Measurements from ENCODE around the gene ETV6. TPM values are rescaled to one million over a fixed set of nuclear protein-coding genes. Genes with fewer than 3 reads are reported as not detected.

Gene ETV6
- total RNA-seq, 2 experiments from 2014 or later, result 53.7 to 54.9 TPM

DNA sequence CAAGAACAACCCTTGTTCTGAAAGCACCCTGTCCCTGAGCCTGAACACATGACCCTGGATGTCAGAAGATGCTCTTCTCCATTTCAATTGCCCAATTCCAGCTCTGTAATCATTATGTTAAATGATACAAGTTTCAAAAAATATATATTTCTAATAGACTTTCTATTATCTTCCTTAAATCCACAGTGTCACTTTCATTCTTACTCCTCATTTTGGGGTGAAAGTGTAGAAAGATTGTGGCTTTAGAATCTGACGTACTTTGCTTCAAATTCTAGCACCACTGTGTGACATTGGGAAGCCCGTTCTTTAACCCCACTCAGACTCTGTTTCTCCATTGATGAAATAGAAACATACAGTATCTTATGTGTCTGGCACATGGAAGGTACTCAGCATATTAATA is 83.2 kb downstream of the ETV6 start:
- ChIA-PET POLR2A (interaction anchor here (1.5 to 2.4 kb wide), 3 partner anchors 12 to 277 kb away, joined by 4 to 10 read pairs (median 8); partner anchors contain the start of gene ETV6), CTCF (interaction anchor here (1.9 to 2.3 kb wide), 2 partner anchors 10 to 301 kb away, joined by 5 to 9 read pairs; no protein-coding TSS in a partner anchor)
- Mint-ChIP-seq H3K4me1 (peaks cover 55% of the 10 kb centered on the region), H3K36me3 (ENCODE audit: low read depth) (peaks cover 20% of the 10 kb centered on the region), H3K4me3 (peak overlapping the region; percentile 45), H3K9me3 (no peaks in the 10 kb centered on the region), H3K27me3 (no peaks in the 10 kb centered on the region), H3K27ac (peak overlapping the region; percentile 70)
- no peak for DNase-seq

DNA sequence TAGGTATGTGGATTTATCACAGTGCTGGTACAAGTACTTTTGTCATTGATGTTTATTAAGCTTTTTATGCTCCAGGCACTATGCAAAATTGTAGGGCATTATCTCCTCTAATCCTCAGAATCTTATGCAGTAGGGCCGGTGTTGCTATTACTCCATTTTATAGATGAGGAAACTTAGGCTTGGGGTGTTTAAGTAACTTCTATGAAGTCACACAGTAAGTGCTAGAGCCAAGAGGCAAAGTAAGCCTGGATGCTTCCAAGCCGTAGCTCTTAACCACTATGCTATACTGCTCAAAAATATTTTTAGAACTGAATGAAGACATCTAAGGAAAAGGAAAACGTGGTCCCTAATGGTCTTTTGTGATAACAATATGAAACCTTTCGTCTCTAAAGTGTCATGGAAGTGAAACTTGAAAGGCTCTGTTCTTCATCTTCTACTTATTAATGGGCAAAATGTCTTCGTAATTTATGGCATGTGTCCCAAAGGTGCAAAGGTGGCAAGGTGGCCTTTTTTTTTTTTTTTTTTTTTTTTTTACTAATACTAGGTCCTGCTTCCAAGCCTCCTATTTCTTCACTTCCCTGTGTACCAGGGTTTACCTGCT is 85.2 kb downstream of the ETV6 start:
- POLR2A ChIA-PET, result no interaction called here
- CTCF ChIA-PET, result interaction anchor here (0.7 to 1.9 kb wide), 4 partner anchors 8 to 298 kb away, joined by 3 to 5 read pairs (median 4); no protein-coding TSS in a partner anchor
- no peak for DNase-seq
- H3K27ac Mint-ChIP-seq, result no peak overlapping the region
- no peaks in the 10 kb centered on the region for H3K9me3 Mint-ChIP-seq
- H3K4me3 Mint-ChIP-seq, result no peak overlapping the region
- peaks cover 45% of the 10 kb centered on the region for H3K4me1 Mint-ChIP-seq
- no peaks in the 10 kb centered on the region for H3K27me3 Mint-ChIP-seq
- H3K36me3 Mint-ChIP-seq (ENCODE audit: low read depth), result peaks cover 22% of the 10 kb centered on the region

DNA sequence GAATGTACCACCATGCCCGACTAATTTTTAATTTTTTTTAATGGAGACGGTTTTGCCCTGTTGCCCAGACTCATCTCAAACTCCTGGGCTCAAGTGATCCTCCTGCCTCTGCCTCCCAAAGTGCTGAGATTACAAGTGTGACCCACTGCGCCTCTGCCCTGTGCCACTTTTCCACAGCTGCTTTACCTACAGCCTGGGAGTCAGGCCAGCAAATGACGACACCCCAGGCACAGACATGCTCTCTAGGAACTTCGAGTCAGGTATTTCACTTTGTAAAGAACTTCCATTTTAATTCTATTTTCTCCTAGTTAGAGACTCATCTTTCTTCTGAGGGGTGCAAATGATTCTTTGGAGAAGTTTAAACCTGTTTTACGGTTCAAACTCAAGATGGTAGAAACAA is 89.0 kb downstream of the ETV6 start:
- no peaks in the 10 kb centered on the region for H3K9me3 Mint-ChIP-seq
- CTCF ChIA-PET, result no interaction called here
- no peak for DNase-seq

DNA sequence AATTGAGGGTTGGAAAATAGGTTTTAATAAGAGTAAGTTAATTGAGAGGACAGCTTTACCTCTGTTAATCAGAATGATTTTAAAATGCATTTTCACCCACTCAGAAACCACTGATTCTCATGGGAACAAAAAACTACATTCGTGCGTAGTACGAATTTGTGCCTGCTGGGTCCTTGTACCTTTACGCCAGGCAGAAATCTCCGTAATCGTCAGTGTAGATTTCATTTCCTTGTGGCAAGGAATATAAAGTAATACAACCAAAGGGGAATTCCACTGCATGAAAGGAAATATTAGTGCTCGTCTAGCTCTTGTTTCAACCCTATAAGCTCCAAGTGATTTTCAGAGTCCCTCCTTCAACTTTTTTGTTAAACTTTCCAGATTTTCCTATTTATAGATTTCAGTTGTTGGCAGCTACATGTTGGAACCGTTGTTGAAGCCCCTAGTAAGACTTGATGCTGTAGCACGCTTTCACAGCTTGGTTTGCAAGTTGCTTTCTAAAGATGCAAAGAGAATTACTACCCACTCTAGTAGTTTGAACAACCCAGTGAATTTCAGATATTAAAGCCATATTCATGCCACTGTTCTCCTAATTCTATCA is 90.6 kb downstream of the ETV6 start:
- Mint-ChIP-seq H3K36me3 (ENCODE audit: low read depth) (peaks cover 10% of the 10 kb centered on the region), H3K4me1 (peaks cover 8% of the 10 kb centered on the region), H3K9me3 (no peaks in the 10 kb centered on the region), H3K4me3 (no peak overlapping the region), H3K27ac (no peak overlapping the region), H3K27me3 (no peaks in the 10 kb centered on the region)
- CTCF ChIA-PET, result no interaction called here
- DNase-seq, result no peak
- POLR2A ChIA-PET, result no interaction called here

More for the DNA sequence above, 89.0 kb downstream of the ETV6 start:
- H3K36me3 Mint-ChIP-seq (ENCODE audit: low read depth), result peaks cover 11% of the 10 kb centered on the region
- no peak overlapping the region for H3K4me3 Mint-ChIP-seq
- H3K27ac Mint-ChIP-seq, result no peak overlapping the region
- H3K27me3 Mint-ChIP-seq, result no peaks in the 10 kb centered on the region
- H3K4me1 Mint-ChIP-seq, result peaks cover 14% of the 10 kb centered on the region
- POLR2A ChIA-PET, result no interaction called here

DNA sequence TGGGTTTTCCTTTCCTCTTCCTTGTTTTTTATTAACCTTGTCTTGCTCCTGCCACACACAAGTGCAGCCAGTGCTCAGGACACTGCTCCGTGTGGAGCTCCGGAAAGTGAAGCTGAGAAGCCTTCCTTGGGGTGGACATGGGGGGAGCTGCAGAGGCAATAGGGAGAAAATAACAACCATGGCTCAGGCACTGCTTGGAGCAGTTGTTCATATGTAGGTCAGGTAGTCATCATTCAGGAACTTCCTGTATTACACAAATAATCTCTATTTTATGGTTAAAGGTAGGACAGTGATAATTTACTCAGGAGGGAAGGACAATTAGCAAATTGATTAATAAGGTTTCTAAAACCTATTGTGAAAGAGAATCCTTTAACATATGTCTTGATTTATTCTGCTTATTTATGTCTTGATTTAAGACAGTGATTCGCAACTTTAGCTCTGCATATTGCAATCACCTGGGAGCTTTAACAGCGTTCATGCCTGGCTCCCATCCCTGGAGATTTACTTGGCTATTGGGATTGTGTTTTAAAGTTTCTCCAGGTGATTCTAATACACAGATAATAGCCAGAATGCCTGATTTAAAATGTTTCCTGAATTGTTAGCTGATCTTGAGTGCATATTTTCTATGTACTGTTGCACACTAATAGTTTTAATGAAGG is 92.1 kb downstream of the ETV6 start:
- Mint-ChIP-seq H3K4me3 (no peak overlapping the region), H3K36me3 (ENCODE audit: low read depth) (peaks cover 7% of the 10 kb centered on the region), H3K27ac (no peak overlapping the region), H3K27me3 (no peaks in the 10 kb centered on the region), H3K9me3 (no peaks in the 10 kb centered on the region), H3K4me1 (peaks cover 10% of the 10 kb centered on the region)
- ChIA-PET CTCF (interaction anchor here (1.5 kb wide), 1 partner anchor 8 kb away, joined by 5 read pairs; no protein-coding TSS in a partner anchor), POLR2A (interaction anchor here (1.6 kb wide), 1 partner anchor 10 kb away, joined by 4 read pairs; no protein-coding TSS in a partner anchor)
- no peak for DNase-seq

DNA sequence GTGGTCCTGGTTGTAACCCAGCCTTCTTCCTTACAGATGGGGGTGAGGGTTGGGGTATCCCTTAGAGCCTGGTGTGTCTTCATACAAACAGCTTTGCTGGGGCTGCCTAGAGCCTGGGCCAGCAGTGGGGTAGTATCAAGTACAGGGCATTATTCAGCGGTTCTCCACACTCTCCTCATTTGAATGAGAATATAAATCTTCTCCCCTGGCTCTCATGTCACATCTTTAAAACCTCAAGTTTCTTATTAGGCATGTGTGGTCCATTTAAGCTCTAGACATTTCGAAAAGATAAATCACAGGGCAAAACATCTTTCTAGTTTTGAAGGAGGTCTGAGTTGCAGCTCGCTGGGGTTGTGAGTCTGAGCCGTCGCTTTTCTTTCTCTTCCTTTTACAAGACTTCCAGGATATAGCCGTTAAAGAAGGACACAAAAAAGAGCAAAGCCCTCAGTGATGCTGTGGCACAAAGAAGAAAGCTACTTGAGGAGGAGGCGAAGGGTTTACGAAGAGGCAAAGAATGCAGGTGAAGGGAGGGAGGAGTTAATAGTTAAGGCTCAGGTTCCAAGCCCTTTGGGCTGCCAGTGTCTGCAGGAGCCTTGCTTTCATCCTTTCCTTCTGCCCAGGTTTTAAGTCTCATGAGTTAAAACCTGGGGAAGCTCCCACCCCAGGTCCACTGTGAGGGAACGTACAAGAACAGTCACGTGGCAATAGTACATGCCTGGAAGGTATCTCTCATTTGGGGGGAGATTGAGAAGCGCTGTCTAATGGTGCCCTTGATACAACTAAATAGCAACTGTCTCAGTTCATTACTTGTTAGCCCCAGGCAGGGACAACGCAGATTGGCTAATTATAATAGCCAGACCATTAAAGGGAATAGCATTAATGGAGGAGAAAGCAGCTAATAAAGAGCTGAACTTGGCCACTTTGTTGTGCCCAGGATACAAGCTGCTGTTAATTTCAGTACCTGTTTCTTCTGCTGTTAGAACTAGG is 94.2 kb downstream of the ETV6 start:
- peaks cover 6% of the 10 kb centered on the region for H3K36me3 Mint-ChIP-seq (ENCODE audit: low read depth)
- H3K4me3 Mint-ChIP-seq, result no peak overlapping the region
- H3K9me3 Mint-ChIP-seq, result no peaks in the 10 kb centered on the region
- ChIA-PET CTCF (no interaction called here), POLR2A (interaction anchor here (0.8 to 1.0 kb wide), 2 partner anchors 11 to 15 kb away, joined by 4 read pairs; no protein-coding TSS in a partner anchor)
- no peak for DNase-seq
- peaks cover 4% of the 10 kb centered on the region for H3K4me1 Mint-ChIP-seq
- H3K27ac Mint-ChIP-seq, result no peak overlapping the region
- no peaks in the 10 kb centered on the region for H3K27me3 Mint-ChIP-seq

DNA sequence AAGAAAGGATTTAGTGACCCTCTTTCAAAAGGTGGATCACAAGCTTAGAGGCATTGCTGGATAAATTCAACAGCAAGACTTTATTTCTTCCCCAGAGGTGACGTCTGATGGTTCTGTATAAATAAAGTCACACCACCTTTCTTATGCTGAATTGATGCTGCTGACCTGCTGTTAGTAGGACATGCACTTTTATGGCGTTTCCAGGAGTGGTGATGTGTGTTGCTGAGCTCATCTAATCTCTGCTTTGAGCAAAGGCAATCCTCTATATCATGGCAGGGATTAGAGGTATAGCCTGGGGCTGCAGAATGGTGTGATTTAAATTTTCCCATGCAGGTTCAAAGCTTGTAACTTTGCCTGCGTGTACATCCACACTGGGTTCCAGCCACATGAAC is 94.9 kb downstream of the ETV6 start:
- Mint-ChIP-seq H3K9me3 (no peaks in the 10 kb centered on the region), H3K36me3 (ENCODE audit: low read depth) (peaks cover 3% of the 10 kb centered on the region), H3K4me3 (no peak overlapping the region), H3K27ac (no peak overlapping the region), H3K4me1 (peaks cover 4% of the 10 kb centered on the region), H3K27me3 (no peaks in the 10 kb centered on the region)
- CTCF ChIA-PET, result no interaction called here
- POLR2A ChIA-PET, result interaction anchor here (0.8 to 1.0 kb wide), 2 partner anchors 12 to 14 kb away, joined by 4 read pairs; no protein-coding TSS in a partner anchor
- no peak for DNase-seq

DNA sequence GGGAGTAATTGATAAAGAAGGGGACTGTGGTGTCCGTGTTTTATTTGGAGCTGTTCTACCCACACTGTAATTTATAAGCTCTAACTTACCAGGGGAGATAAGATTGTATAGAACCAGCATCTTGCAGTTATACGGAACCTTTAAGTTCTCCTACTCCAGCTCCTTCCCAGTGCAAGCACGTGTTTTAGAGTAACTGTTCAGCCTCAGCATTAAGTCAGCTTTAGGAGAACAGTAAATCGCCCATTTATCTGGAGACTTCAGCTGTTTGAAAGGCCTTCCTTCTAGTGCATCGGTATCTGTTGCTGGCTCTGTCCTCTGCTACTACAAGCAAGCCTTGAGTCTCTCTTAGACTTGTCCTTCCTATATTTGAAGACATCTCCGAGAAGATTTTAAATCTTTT is 95.6 kb downstream of the ETV6 start:
- POLR2A ChIA-PET, result interaction anchor here (1.0 kb wide), 1 partner anchor 13 kb away, joined by 4 read pairs; no protein-coding TSS in a partner anchor
- H3K36me3 Mint-ChIP-seq (ENCODE audit: low read depth), result peaks cover 3% of the 10 kb centered on the region
- no peak overlapping the region for H3K27ac Mint-ChIP-seq
- CTCF ChIA-PET, result no interaction called here
- no peaks in the 10 kb centered on the region for H3K9me3 Mint-ChIP-seq
- DNase-seq, result no peak
- H3K4me3 Mint-ChIP-seq, result no peak overlapping the region
- H3K27me3 Mint-ChIP-seq, result no peaks in the 10 kb centered on the region
- peaks cover 7% of the 10 kb centered on the region for H3K4me1 Mint-ChIP-seq

DNA sequence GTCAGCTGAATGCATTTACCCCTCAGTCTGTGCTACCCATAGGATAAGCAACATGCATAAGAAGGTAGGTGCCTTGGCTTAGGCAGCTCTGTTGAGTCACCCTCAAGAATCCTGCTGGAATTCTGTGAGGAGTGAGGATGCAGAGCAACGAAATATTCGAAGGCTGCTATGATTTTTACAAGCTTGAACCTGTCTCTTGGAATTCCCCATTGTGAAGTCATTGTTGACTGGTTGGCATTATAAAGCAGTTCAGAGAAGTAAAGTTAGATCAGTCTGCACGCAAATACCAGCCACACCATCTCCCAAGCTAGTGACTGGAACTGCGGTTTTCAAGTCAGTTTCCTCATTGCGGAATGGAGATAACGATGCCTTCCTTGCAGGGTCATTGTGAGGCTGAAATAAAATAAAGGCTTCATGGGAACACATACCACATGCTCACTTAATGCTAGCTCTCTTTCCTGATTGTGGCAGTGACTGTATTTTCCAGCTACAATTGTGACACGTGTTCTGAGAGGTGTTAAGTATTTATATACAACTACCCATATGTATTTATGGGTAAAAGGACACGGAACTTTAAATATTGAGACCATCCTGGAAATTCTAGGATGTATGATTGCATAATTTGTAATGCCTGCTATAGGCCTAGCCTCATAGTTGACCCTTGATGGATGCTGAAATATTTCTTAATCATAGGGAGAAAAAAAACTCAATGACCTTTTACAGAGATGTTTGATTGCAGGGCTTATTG is 96.7 kb downstream of the ETV6 start:
- ChIA-PET CTCF (no interaction called here), POLR2A (no interaction called here)
- Mint-ChIP-seq H3K4me1 (peaks cover 8% of the 10 kb centered on the region), H3K27me3 (no peaks in the 10 kb centered on the region), H3K9me3 (no peaks in the 10 kb centered on the region), H3K4me3 (no peak overlapping the region), H3K27ac (no peak overlapping the region), H3K36me3 (ENCODE audit: low read depth) (peaks cover 4% of the 10 kb centered on the region)
- no peak for DNase-seq

DNA sequence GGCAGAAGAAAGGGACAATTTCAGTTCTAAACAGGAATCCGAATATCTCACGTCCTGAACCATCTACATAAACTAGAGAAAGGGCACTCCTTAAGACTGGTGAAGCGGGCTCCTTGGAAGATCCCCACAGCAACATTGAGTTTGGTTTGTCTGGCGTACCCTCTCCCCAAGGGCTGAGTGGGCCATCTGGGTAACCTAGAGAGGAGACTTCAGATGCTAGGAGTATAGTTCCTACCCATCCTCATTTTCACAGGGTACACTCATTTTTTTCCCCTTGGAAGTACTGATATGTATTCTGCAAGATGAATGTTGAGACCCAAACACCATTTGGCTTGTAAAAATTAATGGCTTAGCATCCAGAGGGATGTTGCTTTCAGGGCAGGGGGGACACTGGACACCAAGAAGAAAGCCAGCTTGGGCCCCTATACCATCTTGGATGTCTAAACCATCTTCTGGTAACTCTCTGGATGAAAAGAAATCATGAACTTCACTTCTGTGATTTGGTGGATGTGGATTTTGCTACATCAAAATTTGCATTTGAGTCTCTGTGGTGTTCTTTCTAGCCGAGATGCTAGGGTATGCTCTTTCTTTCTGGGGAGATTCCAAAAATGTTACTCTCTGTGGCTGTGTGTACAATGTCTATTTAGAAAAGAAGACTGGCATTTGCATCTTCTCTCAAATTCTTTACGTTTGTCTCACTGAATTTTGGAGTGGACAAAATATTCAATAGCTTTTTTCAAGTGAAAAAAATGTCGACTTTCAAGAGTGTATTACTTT is 97.7 kb downstream of the ETV6 start:
- Mint-ChIP-seq H3K9me3 (no peaks in the 10 kb centered on the region), H3K4me3 (no peak overlapping the region), H3K36me3 (ENCODE audit: low read depth) (peaks cover 10% of the 10 kb centered on the region), H3K4me1 (peaks cover 6% of the 10 kb centered on the region), H3K27ac (no peak overlapping the region), H3K27me3 (no peaks in the 10 kb centered on the region)
- DNase-seq, result no peak
- ChIA-PET CTCF (interaction anchor here (0.6 kb wide), 1 partner anchor 79 kb away, joined by 3 read pairs; no protein-coding TSS in a partner anchor), POLR2A (no interaction called here)

DNA sequence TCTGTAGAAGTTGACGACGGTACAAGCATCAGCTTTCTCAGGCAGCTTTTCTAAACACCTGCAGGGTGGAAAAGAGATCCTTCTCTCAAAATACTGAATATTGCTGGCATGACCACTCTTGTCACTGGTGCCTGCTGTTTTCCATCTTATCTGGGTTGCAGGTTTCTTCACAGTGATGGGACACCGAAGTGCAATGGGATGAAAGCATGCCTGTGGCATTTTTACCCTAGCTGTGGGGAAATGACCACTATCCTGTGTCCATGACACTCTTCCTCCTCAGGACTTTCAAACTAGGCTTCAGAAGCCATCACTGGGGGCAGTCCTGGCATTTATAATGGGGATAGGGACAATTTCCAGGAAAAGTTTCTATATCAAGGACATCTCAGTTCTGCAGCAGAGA is 98.5 kb downstream of the ETV6 start:
- Mint-ChIP-seq H3K27ac (no peak overlapping the region), H3K27me3 (no peaks in the 10 kb centered on the region), H3K4me3 (no peak overlapping the region), H3K4me1 (peaks cover 6% of the 10 kb centered on the region), H3K36me3 (ENCODE audit: low read depth) (peaks cover 12% of the 10 kb centered on the region), H3K9me3 (no peaks in the 10 kb centered on the region)
- DNase-seq, result no peak
- ChIA-PET POLR2A (no interaction called here), CTCF (interaction anchor here (0.6 kb wide), 1 partner anchor 78 kb away, joined by 3 read pairs; no protein-coding TSS in a partner anchor)
